GM10248 (cell line): ENCODE results near the gene AMBP.

ENCODE experiments used
- CTCF ChIA-PET: fragments of 300-600 bp; sonication (Branson Sonifier 250); formaldehyde crosslinking; extraction: SDS; loops from one replicate; lab custom pipeline; 2021; ENCODE audit warnings: antibody characterized with exemption; lab: Yijun Ruan, JAX
- POLR2A ChIA-PET: fragments of 350-650 bp; sonication (Branson Sonifier 250); formaldehyde crosslinking; extraction: SDS; loops from one replicate; lab custom pipeline; 2020; ENCODE audit warnings: antibody characterized with exemption; lab: Yijun Ruan, JAX
- DNase-seq: peaks from one replicate; pipeline ENCODE4 v3.0.0; 2012; ENCODE audit errors: extremely low spot score
- TF ChIP-seq, protein P1 (sequence below): IDR thresholded peaks from 2 replicates; pipeline ENCODE4 v1.5.1; 2012; ENCODE audit warnings: mild to moderate bottlenecking, low read depth; ENCODE audit errors: extremely low read depth, missing control alignments, control extremely low read depth

The AMBP gene

DNA sequence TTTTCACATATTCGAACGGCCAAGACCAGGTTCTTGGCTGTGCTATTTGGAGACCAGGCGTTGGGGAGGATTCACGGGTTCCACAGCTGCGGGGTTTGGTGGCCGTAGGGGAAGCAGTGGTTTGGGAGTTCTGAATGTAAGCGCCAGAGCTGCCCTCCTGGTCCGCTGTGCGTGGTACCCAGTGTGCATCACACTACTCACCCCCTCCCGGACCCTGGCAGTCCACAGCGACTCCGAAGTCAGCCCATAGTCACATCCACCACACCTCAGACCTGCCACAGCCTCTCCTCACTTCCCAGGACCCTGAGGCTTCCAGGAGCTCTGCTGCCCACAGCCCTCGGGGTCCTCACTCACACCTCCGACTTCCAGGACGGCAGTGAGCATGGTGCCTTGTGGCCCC, 26.8 kb downstream of the AMBP start:
- CTCF ChIA-PET: interaction anchor here (0.9 kb wide), 1 partner anchor 31 kb away, joined by 3 read pairs; no protein-coding TSS in a partner anchor
- POLR2A ChIA-PET: no interaction called here
- DNase-seq: no peak
- TF ChIP-seq, protein P1, sequence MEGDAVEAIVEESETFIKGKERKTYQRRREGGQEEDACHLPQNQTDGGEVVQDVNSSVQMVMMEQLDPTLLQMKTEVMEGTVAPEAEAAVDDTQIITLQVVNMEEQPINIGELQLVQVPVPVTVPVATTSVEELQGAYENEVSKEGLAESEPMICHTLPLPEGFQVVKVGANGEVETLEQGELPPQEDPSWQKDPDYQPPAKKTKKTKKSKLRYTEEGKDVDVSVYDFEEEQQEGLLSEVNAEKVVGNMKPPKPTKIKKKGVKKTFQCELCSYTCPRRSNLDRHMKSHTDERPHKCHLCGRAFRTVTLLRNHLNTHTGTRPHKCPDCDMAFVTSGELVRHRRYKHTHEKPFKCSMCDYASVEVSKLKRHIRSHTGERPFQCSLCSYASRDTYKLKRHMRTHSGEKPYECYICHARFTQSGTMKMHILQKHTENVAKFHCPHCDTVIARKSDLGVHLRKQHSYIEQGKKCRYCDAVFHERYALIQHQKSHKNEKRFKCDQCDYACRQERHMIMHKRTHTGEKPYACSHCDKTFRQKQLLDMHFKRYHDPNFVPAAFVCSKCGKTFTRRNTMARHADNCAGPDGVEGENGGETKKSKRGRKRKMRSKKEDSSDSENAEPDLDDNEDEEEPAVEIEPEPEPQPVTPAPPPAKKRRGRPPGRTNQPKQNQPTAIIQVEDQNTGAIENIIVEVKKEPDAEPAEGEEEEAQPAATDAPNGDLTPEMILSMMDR: no peak

DNA sequence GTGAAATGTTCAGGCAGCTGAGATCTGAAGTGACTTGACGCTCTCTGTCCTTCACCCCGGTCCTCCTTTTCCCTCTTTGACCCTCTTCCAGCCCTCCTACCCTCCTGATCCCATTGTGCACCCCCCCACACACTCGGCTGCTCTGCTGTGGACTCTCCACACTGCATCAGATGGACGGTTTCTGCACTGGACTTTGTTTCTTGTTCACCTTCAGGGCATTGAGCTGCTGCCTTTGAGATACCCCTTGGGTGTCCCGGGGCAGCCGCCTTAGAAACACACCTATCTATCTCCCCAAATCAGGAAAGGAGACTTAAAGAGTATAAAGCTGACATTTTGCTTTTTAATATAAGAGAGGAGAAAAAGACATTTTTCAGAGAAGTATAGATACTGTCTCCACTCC, 27.5 kb downstream of the AMBP start:
- ChIA-PET CTCF (interaction anchor here (0.9 kb wide), 1 partner anchor 32 kb away, joined by 3 read pairs; no protein-coding TSS in a partner anchor), POLR2A (no interaction called here)
- TF ChIP-seq, protein P1: no peak
- DNase-seq: no peak

- POLR2A ChIA-PET: no interaction called here
- CTCF ChIA-PET: no interaction called here
- TF ChIP-seq, protein P1: no peak
- DNase-seq: no peak
These were observed 27.9 kb downstream of the AMBP start for GRCh38 chr9:114050226-114050568.

DNA sequence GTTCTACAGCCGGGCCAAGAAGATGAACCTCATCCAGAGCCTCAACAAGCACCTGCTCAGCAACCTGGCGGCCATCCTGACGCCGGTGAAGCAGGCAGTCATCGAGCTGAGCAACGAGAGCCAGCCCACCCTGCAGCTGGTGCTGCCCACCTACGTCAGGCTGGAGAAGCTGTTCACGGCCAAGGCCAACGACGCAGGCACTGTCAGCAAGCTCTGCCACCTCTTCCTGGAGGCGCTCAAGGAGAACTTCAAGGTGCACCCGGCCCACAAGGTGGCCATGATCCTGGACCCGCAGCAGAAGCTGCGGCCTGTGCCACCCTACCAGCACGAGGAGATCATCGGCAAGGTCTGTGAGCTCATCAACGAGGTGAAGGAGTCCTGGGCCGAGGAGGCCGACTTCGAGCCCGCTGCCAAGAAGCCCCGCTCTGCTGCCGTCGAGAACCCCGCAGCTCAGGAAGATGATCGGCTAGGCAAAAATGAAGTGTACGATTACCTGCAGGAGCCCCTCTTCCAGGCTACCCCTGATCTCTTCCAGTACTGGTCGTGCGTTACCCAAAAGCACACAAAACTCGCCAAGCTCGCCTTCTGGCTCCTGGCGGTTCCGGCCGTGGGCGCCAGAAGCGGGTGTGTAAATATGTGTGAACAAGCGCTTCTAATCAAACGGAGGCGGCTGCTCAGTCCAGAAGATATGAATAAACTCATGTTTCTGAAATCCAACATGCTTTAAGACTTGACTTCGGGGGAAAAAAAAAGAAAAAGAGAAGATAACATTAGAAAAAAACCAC, 28.5 kb downstream of the AMBP start:
- no peak for DNase-seq
- TF ChIP-seq, protein P1: no peak
- ChIA-PET POLR2A (no interaction called here), CTCF (no interaction called here)

DNA sequence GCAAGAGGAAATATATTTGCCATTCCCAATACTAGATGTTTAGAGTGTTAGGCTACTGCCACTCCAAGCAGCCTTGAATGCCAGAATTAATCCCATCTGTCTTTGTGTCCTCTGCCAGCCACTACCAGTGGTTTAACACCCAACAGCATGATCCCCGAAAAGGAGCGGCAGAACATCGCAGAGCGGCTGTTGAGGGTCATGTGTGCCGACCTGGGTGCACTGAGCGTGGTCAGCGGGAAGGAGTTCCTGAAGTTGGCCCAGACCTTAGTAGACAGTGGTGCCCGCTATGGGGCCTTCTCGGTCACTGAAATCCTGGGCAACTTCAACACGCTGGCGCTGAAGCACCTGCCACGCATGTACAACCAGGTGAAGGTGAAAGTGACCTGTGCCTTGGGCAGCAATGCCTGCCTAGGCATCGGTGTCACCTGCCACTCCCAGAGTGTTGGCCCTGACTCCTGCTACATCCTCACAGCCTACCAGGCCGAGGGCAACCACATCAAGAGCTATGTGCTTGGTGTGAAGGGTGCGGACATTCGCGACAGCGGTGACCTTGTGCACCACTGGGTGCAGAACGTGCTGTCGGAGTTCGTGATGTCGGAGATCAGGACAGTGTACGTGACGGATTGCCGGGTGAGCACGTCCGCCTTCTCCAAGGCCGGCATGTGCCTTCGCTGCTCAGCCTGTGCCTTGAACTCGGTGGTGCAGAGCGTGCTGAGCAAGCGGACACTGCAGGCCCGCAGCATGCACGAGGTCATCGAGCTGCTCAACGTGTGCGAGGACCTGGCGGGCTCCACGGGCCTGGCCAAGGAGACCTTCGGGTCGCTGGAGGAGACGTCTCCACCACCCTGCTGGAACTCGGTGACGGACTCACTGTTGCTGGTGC, 29.3 kb downstream of the AMBP start:
- DNase-seq: no peak
- CTCF ChIA-PET: no interaction called here
- TF ChIP-seq, protein P1: no peak
- POLR2A ChIA-PET: no interaction called here

GRCh38 chr9:114047717-114048116, 30.4 kb downstream of the AMBP start:
- TF ChIP-seq, protein P1: no peak
- no peak for DNase-seq
- ChIA-PET CTCF (no interaction called here), POLR2A (no interaction called here)
